HCT116 (cell line): Measurements from ENCODE around the gene AGGF1. TPM values are rescaled to one million over a fixed set of nuclear protein-coding genes. Genes with fewer than 3 reads are reported as not detected.

Experiments
- ATAC-seq: fragments of 200-7000 bp; cut with Tn5 transposase; 2 replicates; pipeline ENCODE4 v1.9.1; 2020; ENCODE audit warnings: mild to moderate bottlenecking, moderate library complexity
- BruUV-seq: library from RNA; stranded (reverse); fragments of 400-500 nt; replicated peaks from 2 replicates; lab custom pipeline; 2021; lab: Mats Ljungman, UMichigan
- CTCF ChIA-PET: fragments of 300-600 bp; sonication (Branson Sonifier 250); formaldehyde crosslinking; loops from one replicate; lab custom pipeline; 2021; ENCODE audit warnings: antibody characterized with exemption; lab: Charles Lee
- POLR2A ChIA-PET: fragments of 300-600, 350-600 bp; sonication (Branson Sonifier 250); formaldehyde crosslinking; loops from one replicate; lab custom pipeline; 2021; ENCODE audit warnings: antibody characterized with exemption; lab: Charles Lee
- RAD21 ChIA-PET, 2 experiments: fragments of 300-600 bp; sonication (Branson Sonifier 250); formaldehyde crosslinking; loops; one replicate each; lab custom pipeline; 2023; ENCODE audit warnings: low total read pairs in 2 of 2; ENCODE audit not compliant: uncharacterized antibody in 2 of 2, unreplicated experiment in 2 of 2, low non-redundant PET in 1 of 2; lab: Charles Lee
- DNase-seq: peaks from one replicate; pipeline ENCODE4 v3.0.0-alpha.2; 2010; ENCODE audit warnings: low read depth, low spot score
- H2AFZ ChIP-seq: fragments of 200-600 bp; shearing (Covaris generic), sonication (generic); 2 replicates; pipeline ENCODE4 v1.6.1; 2017; ENCODE audit warnings: low read depth, mixed run types, mixed read lengths, antibody characterized with exemption, low read length; ENCODE audit not compliant: poor library complexity, severe bottlenecking
- H3K27ac ChIP-seq: 2 replicates; pipeline ENCODE4 v1.5.1; 2012; ENCODE audit warnings: low read depth, low read length
- H3K27me3 ChIP-seq: fragments of 200-600 bp; sonication (generic); 2 replicates; pipeline ENCODE4 v1.6.1; 2016; ENCODE audit warnings: mixed run types, low read length, mixed read lengths; ENCODE audit not compliant: insufficient read depth
- H3K36me3 ChIP-seq, 2 experiments: fragments of 200-500 bp in 1 of 2; fragments of 200-600 bp in 1 of 2; sonication (Bioruptor generic) in 1 of 2; sonication (generic) in 1 of 2; 2 replicates each; pipeline versions ENCODE4 v1.5.1 to v1.6.1; 2014 to 2016; ENCODE audit warnings: low read length in 2 of 2, inconsistent platforms in 1 of 2, mixed read lengths in 1 of 2, mixed run types in 1 of 2; ENCODE audit not compliant: insufficient read depth in 2 of 2, control insufficient read depth in 1 of 2
- H3K4me1 ChIP-seq, 2 experiments: fragments of 200-600 bp in 1 of 2; sonication (generic) in 1 of 2; 2 replicates each; pipeline versions ENCODE4 v1.5.1 to v1.6.1; 2012 to 2017; ENCODE audit warnings: low read length in 2 of 2, inconsistent platforms in 1 of 2, mild to moderate bottlenecking in 1 of 2, mixed read lengths in 1 of 2, mixed run types in 1 of 2, moderate library complexity in 1 of 2; ENCODE audit not compliant: insufficient read depth in 2 of 2, control insufficient read depth in 1 of 2
- H3K4me2 ChIP-seq: fragments of 200-600 bp; sonication (generic); 2 replicates; pipeline ENCODE4 v1.6.1; 2017; ENCODE audit warnings: mixed run types, low read length, mixed read lengths
- H3K4me3 ChIP-seq, 2 experiments: fragments of 200-600 bp in 1 of 2; sonication (generic) in 1 of 2; replicated peaks in 1 of 2; 2 replicates each; pipeline ENCODE4 v1.5.1; 2011 to 2016; ENCODE audit warnings: low read length in 2 of 2, control low read depth in 1 of 2, low read depth in 1 of 2, mild to moderate bottlenecking in 1 of 2, mixed read lengths in 1 of 2, mixed run types in 1 of 2
- H3K79me2 ChIP-seq: fragments of 200-600 bp; sonication (generic); 2 replicates; pipeline ENCODE4 v1.6.1; 2017; ENCODE audit warnings: mild to moderate bottlenecking, mixed run types, low read length, moderate library complexity, mixed read lengths; ENCODE audit not compliant: insufficient read depth
- H3K9ac ChIP-seq: fragments of 200-600 bp; sonication (generic); 2 replicates; pipeline ENCODE4 v1.6.1; 2016; ENCODE audit warnings: low read length, mixed read lengths
- H3K9me2 ChIP-seq: fragments of 200-600 bp; sonication (generic), shearing (Covaris generic); 2 replicates; pipeline ENCODE4 v1.6.1; 2017; ENCODE audit warnings: mixed run types, mild to moderate bottlenecking, moderate library complexity; ENCODE audit not compliant: insufficient read depth
- H3K9me3 ChIP-seq, 2 experiments: fragments of 200-500 bp in 1 of 2; fragments of 200-600 bp in 1 of 2; sonication (Bioruptor generic) in 1 of 2; sonication (generic) in 1 of 2; 2 replicates each; pipeline ENCODE4 v1.6.1; 2014 to 2017; ENCODE audit warnings: low read length in 2 of 2, mixed read lengths in 2 of 2, inconsistent platforms in 1 of 2, low read depth in 1 of 2, mild to moderate bottlenecking in 1 of 2, mixed run types in 1 of 2, moderate library complexity in 1 of 2; ENCODE audit not compliant: control insufficient read depth in 1 of 2, insufficient read depth in 1 of 2
- H4K20me1 ChIP-seq: fragments of 200-600 bp; sonication (generic), shearing (Covaris generic); 2 replicates; pipeline ENCODE4 v1.6.1; 2017; ENCODE audit warnings: mixed run types, mild to moderate bottlenecking, moderate library complexity; ENCODE audit not compliant: insufficient read depth
- POLR2AphosphoS5 ChIP-seq: IDR thresholded peaks from 2 replicates; pipeline ENCODE4 v1.6.1; 2011; ENCODE audit warnings: mild to moderate bottlenecking, low read depth, low read length, moderate library complexity
- RAD21 ChIP-seq: IDR thresholded peaks from 2 replicates; pipeline ENCODE4 v1.6.1; 2012; ENCODE audit warnings: low read depth, mild to moderate bottlenecking
- SP1 ChIP-seq: IDR thresholded peaks from 2 replicates; pipeline ENCODE4 v1.6.1; 2012; ENCODE audit warnings: low read depth
- TCF7L2 ChIP-seq: IDR thresholded peaks from 2 replicates; pipeline ENCODE4 v1.7.0; 2011; ENCODE audit warnings: borderline replicate concordance, inconsistent platforms; ENCODE audit not compliant: insufficient read depth, insufficient read length; ENCODE audit errors: extremely low read depth
- ZFX ChIP-seq: fragments of 450-650 bp; IDR thresholded peaks from 2 replicates; pipeline ENCODE4 v1.6.1; 2017
- ZNF274 ChIP-seq: fragments of 200-500 bp; sonication (Bioruptor generic); IDR thresholded peaks from 2 replicates; pipeline ENCODE4 v1.6.1; 2014; ENCODE audit warnings: mild to moderate bottlenecking, low read depth, low read length, inconsistent platforms
- intact Hi-C: fragments of 100-400 bp; cut with micrococcal nuclease; formaldehyde crosslinking; loops from 2 replicates; pipeline ENCODE4 v1.10.0; 2022
- total RNA-seq: library from RNA; stranded (reverse); gene quantifications from one replicate; pipeline ENCODE4 v1.2.1, GENCODE V29; 2021; ENCODE audit not compliant: unreplicated experiment
- TF ChIP-seq, protein P1 (sequence below), 3 experiments: fragments of 200-600 bp in 1 of 3; sonication (generic) in 1 of 3; IDR thresholded peaks in 2 of 3; conservative IDR thresholded peaks in 1 of 3; 2 replicates each; pipeline ENCODE4 v1.5.1; 2012 to 2017; ENCODE audit warnings: low read depth in 2 of 3, low read length in 2 of 3, antibody characterized with exemption in 1 of 3, borderline replicate concordance in 1 of 3, control low read depth in 1 of 3, mild to moderate bottlenecking in 1 of 3, mixed read lengths in 1 of 3, mixed run types in 1 of 3, moderate library complexity in 1 of 3; ENCODE audit not compliant: insufficient read depth in 1 of 3
- TF ChIP-seq, protein P2 (sequence below): IDR thresholded peaks from 2 replicates; pipeline ENCODE4 v1.6.1; 2012; ENCODE audit warnings: low read depth

The AGGF1 gene
- total RNA-seq, 1 experiment from 2014 or later = 22.2 TPM

DNA sequence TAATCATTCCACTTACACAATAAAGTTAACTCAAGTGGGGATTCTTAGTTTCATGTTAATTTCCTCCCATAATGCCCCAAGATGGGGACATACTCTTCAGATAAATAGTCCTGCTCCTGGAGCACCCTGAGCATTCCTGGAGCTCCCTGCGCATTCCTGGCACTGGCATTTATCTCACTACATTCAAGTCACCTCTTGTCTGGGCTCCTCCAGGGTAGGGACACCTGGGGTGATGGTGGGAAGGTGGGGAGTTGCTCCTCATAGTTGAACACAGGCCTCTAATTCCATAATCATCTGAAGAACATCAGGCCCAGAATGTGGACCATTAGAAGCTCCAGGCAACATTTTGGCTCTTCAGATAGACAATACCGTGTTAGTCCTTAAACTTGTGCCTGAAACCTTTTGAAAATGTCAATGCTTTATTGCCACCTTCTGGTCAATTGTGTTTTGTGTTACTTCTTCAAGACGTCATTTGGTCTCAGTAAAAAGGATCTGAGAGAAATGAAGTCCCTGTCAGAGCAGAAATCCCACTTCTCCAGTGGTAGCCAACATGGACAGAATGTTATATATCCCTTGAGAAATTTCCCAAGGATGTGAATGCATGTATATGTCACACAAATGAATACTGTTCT is 14.2 kb upstream of the AGGF1 start:
- H3K9ac ChIP-seq = no peak overlapping the region
- DNase-seq = peak; percentile 57
- H3K4me3 ChIP-seq = no peak overlapping the region
- no peaks in the 10 kb centered on the region for H3K27me3 ChIP-seq
- H2AFZ ChIP-seq = peak overlapping the region; percentile 71
- peak; percentile 81 for ATAC-seq
- H3K79me2 ChIP-seq = no peaks in the 10 kb centered on the region
- peaks cover 0 to 5% of the 10 kb centered on the region in 2 experiments; a peak in 1 of 4 replicates for H3K4me1 ChIP-seq
- no peaks in the 10 kb centered on the region for H3K36me3 ChIP-seq
- ChIA-PET RAD21 (interaction anchor here in 1 of 2 experiments (0.9 kb wide), 1 partner anchor 415 kb away, joined by 3 read pairs; no protein-coding TSS in a partner anchor), POLR2A (interaction anchor here (0.7 to 1.3 kb wide), 2 partner anchors 14 to 148 kb away, joined by 3 to 4 read pairs; partner anchors contain the start of gene AGGF1), CTCF (interaction anchor here (0.6 to 3.2 kb wide), 11 partner anchors 9 to 416 kb away, joined by 3 to 57 read pairs (median 4); no protein-coding TSS in a partner anchor)
- H4K20me1 ChIP-seq = no peaks in the 10 kb centered on the region
- H3K9me3 ChIP-seq = no peaks in the 10 kb centered on the region
- BruUV-seq = no TSS peak
- intact Hi-C loops = loop anchor here (1.0 to 10.0 kb wide), 4 partner anchors 148 to 415 kb away; partner anchors contain the start of gene F2R
- no peak overlapping the region for H3K4me2 ChIP-seq
- peak; percentile 81 for TF ChIP-seq RAD21
- TF ChIP-seq TCF7L2 = no peak
- TF ChIP-seq SP1 = no peak
- TF ChIP-seq, protein P1, sequence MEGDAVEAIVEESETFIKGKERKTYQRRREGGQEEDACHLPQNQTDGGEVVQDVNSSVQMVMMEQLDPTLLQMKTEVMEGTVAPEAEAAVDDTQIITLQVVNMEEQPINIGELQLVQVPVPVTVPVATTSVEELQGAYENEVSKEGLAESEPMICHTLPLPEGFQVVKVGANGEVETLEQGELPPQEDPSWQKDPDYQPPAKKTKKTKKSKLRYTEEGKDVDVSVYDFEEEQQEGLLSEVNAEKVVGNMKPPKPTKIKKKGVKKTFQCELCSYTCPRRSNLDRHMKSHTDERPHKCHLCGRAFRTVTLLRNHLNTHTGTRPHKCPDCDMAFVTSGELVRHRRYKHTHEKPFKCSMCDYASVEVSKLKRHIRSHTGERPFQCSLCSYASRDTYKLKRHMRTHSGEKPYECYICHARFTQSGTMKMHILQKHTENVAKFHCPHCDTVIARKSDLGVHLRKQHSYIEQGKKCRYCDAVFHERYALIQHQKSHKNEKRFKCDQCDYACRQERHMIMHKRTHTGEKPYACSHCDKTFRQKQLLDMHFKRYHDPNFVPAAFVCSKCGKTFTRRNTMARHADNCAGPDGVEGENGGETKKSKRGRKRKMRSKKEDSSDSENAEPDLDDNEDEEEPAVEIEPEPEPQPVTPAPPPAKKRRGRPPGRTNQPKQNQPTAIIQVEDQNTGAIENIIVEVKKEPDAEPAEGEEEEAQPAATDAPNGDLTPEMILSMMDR (IDR thresholded peaks at IDR 0.05 in 2 of 3, conservative IDR thresholded peaks at IDR 0.05 in 1 of 3; ENCODE audit: borderline replicate concordance in 1 of 3, insufficient read depth in 1 of 3, low read depth in 2 of 3, low read length in 2 of 3) = peak; percentile 26 to 77 (median 59); a peak in 5 of 6 replicates
- no peak overlapping the region for H3K27ac ChIP-seq
- no peaks in the 10 kb centered on the region for H3K9me2 ChIP-seq

DNA sequence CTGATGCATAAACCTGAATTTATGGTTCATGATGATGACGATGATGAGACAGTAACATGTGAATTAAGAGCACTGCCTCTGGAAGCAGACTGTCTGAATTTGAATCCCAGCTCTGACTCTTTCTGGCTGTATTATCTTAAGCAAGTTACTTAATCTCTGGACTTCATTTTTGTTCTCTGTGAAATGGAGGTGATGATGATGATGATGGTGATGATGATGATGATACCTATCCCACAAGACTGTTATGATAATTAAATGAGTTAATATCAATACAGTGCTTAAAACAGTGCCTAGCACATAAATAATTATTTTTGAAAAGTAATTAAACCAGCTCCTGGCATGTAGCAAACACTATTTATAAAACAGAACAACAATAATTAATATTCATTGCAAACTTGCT is 13.2 kb upstream of the AGGF1 start:
- Histone ChIP-seq H4K20me1 (no peaks in the 10 kb centered on the region), H3K27me3 (no peaks in the 10 kb centered on the region), H3K4me3 (no peak overlapping the region), H3K4me1 (peaks cover 0 to 5% of the 10 kb centered on the region in 2 experiments; a peak in 1 of 4 replicates), H3K27ac (no peak overlapping the region), H3K79me2 (no peaks in the 10 kb centered on the region), H3K9me2 (no peaks in the 10 kb centered on the region), H3K36me3 (no peaks in the 10 kb centered on the region), H2AFZ (no peak overlapping the region), H3K9me3 (no peaks in the 10 kb centered on the region), H3K4me2 (no peak overlapping the region), H3K9ac (no peak overlapping the region)
- CTCF ChIA-PET = interaction anchor here (0.9 to 3.2 kb wide), 8 partner anchors 15 to 416 kb away, joined by 3 to 57 read pairs (median 4); no protein-coding TSS in a partner anchor
- POLR2A ChIA-PET = interaction anchor here (0.7 to 1.3 kb wide), 2 partner anchors 13 to 149 kb away, joined by 3 to 4 read pairs; partner anchors contain the start of gene AGGF1
- DNase-seq (no peak), ATAC-seq (no peak)
- no TSS peak for BruUV-seq
- intact Hi-C loops = loop anchor here (1.0 to 10.0 kb wide), 4 partner anchors 149 to 416 kb away; partner anchors contain the start of gene F2R
- RAD21 ChIA-PET = no interaction called here
- TF ChIP-seq, protein P2, sequence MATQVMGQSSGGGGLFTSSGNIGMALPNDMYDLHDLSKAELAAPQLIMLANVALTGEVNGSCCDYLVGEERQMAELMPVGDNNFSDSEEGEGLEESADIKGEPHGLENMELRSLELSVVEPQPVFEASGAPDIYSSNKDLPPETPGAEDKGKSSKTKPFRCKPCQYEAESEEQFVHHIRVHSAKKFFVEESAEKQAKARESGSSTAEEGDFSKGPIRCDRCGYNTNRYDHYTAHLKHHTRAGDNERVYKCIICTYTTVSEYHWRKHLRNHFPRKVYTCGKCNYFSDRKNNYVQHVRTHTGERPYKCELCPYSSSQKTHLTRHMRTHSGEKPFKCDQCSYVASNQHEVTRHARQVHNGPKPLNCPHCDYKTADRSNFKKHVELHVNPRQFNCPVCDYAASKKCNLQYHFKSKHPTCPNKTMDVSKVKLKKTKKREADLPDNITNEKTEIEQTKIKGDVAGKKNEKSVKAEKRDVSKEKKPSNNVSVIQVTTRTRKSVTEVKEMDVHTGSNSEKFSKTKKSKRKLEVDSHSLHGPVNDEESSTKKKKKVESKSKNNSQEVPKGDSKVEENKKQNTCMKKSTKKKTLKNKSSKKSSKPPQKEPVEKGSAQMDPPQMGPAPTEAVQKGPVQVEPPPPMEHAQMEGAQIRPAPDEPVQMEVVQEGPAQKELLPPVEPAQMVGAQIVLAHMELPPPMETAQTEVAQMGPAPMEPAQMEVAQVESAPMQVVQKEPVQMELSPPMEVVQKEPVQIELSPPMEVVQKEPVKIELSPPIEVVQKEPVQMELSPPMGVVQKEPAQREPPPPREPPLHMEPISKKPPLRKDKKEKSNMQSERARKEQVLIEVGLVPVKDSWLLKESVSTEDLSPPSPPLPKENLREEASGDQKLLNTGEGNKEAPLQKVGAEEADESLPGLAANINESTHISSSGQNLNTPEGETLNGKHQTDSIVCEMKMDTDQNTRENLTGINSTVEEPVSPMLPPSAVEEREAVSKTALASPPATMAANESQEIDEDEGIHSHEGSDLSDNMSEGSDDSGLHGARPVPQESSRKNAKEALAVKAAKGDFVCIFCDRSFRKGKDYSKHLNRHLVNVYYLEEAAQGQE = no peak
- TF ChIP-seq ZNF274 = no peak
- no peak for TF ChIP-seq POLR2AphosphoS5
- TF ChIP-seq ZFX = no peak
